Measurements from ENCODE around the gene OXA1L.
"Not testable (repeated sequence)": the region's sequence is repeated elsewhere in the genome, so short reads cannot be mapped to it uniquely, and the experiment has no call there.

The OXA1L gene

GRCh38 chr14:22770481-22771187 is 4.1 kb downstream of the OXA1L start:
- no peak for DNase-seq

DNA sequence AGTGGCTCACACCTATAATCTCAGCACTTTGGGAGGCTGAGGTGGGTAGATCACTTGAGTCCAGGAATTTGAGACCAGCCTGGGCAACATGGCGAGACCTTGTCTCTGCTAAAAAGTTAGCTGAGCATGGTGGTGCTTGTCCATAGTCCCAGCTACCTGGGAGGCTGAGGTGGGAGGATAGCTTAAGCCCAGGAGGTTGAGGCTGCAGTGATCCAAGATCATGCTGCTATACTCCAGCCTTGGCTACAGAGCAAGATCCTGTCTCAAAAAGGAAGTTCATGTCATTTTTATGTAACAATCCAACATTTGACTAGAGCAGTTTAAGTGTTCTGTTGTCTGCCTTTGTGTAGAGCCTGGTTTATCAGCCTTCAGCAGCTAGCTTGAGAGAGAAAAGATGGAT is 6.2 kb downstream of the OXA1L start:
- no peak for DNase-seq

DNA sequence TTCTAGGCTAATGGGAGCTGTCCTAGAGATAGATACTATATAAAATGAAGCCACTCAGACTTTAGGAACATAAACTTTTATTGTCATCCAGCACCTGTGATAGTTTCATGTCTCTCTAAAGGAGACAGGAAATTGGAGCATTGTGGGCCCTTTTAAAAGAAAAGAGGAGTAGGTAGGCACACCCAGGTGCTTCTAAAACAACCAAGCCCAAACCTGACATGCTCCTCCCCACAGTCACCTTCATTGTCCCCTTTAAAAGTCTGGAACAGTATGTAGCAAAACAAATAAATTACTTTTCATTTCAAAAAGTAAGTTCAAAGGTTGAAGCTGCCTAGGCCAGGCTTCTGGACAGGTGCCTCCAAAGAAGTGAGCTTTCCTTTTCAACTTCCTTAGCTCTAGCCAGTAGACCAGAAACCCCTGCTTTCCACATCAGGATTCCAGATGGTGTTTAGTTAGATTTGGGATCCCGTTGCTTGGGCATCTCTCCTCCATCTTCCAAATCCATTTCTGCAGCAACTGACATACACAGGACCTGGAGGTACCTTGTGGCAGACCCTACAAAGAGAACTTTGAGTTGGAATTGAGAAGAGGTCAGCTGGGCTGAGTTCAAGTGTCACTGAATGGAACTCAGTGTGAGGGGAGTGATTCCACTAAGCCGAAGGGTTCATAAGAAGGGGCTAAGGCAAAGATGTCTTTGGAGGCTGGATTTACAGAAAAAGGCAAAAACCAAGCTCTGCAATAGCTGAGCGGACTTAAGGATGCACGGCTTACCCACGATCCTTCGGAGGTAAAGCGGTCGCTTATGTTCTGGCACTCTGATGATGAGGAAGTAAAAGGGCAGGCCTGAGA is 6.9 kb downstream of the OXA1L start:
- no peak for DNase-seq

GRCh38 chr14:22774011-22774706 is 7.7 kb downstream of the OXA1L start:
- no peak for DNase-seq

DNA sequence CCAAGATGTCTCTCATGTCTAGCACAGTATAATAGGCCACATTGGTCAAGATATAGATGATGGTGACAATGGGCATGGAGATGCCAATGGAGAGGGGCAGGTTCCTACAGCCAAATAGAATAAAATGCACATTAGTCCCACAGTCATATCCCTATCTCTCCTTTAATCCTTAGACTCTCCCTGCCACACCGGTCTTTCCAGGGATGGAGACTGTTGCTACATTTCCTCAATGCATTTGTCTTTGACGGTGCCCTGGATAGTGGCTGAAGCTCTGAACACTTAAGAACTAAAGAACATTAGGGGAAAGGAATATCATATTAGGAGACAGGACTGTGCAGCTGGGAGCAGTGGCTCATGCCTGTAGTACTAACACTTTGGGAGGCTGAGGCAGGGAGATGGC is 9.7 kb downstream of the OXA1L start:
- DNase-seq: no peak

DNA sequence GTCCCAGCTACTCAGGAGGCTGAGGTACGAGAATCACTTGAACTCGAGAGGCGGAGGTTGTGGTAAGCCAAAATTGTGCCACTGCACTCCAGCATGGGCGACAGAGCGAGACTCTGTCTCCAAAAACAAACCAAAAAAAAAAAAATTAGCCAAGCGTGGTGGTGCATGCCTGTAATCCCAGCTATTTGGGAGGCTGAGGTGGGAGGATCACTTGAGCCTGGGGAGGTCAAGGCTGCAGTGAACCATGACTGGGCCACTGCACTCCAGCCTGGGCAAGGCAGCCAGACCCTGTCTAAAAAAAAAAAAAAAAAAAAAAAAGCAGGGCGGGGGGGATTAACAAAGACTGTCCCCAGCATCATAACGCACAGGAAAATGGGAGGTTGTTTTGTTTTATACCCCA is 10.4 kb downstream of the OXA1L start:
- not testable (repeated sequence) for DNase-seq

GRCh38 chr14:22778084-22778483 is 11.6 kb downstream of the OXA1L start:
- DNase-seq: no peak

GRCh38 chr14:22780105-22780679 is 13.7 kb downstream of the OXA1L start:
- no peak for DNase-seq

DNA sequence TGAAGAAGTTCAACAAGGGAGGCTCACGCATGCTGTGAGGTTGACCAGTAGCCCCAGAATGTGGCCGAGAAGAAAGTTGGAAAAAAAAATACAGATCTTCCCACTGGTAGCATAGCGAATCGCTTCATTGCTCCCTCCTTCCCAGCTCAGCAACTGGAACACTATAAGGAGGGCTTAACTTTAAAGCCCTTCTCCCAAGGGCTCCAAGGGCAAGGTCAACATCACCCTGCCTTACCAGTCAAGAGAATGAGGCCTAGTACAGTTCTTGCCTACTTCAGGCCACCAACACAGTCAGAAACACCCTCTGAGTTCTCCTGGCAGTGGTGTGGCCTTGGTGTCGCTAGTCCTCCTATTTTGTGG is 14.4 kb downstream of the OXA1L start:
- DNase-seq: no peak

DNA sequence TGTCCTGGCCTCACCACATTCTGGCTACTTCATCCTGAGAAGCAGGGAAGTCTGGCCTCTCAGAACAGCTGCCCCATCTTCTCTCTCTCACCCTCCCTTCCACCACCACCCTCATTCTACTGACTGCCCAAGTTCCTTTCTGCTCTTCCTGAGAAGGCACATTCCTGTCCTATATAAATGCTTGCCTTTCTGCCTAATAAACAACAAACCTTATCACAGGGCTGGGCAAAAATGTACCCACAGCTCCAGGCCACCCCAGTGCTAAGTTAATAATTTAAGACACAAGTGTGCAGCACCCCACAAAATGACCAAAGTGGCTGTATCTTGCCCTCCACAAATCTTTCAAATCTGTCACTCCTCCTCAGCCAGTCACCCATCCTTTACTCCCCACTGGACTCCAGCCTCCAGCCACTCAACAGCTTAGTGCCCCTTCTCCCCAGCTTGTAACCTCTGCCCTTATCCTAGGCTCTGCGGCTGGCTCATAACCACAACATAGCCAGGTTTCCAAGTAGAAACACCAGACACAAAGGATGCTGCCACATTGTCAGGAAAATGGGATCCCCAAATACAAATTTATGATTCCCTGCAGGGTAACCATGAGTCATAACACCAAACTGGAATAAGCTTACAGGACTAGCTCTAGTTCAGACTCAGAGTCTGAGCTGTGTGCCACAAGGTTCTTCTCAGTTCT is 15.0 kb downstream of the OXA1L start:
- DNase-seq: no peak

- DNase-seq: no peak
Measured at GRCh38 chr14:22786685-22787084, 20.2 kb downstream of the OXA1L start.

DNA sequence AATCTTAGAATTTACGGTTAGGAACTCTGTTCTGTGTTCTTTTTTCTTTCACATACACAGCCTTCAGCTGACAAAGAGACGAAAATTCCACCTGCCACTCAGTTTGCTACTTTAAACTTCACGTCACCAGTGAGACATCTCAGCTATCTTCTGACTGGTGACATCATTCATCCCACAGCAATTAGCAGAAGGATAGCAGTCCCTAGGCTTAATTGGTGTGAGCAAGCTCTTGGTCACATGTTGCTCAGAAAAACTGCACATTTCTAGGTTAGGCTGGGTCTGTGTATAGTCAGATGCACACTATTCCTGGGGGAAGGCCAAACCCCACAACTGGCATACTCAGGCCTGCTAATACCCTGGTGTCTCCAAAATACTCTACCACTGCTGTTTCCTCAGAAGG is 24.8 kb downstream of the OXA1L start:
- DNase-seq: no peak

- no peak for DNase-seq
Measured at GRCh38 chr14:22792158-22792557, 25.7 kb downstream of the OXA1L start.

GRCh38 chr14:22793550-22793949 is 27.1 kb downstream of the OXA1L start:
- DNase-seq: not testable (repeated sequence)

- DNase-seq: no peak
Measured at GRCh38 chr14:22793976-22794375, 27.5 kb downstream of the OXA1L start.

DNA sequence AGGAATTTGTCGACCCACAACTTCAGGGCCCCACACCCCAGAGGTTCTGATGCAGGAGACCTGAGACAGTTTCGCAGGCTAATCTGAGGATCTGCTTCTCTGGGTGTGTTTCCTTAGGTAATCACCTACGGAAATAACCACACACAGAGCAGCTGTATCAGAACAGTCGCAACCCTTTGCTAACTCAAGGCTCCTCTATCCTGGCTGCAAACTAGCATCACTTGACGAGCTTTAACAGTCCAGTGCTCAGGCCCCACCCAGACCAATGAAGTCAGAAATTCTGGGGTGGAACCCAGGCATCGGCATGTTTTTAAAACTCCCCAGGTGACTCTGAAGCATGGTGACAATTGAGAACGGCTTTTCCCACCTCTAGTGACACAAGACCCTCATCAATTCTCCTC is 28.1 kb downstream of the OXA1L start:
- no peak for DNase-seq

GRCh38 chr14:22796087-22796707 is 29.7 kb downstream of the OXA1L start:
- no peak for DNase-seq

- no peak for DNase-seq
Measured at GRCh38 chr14:22797017-22797917, 30.8 kb downstream of the OXA1L start.

- DNase-seq: no peak
Measured at GRCh38 chr14:22798528-22798927, 32.0 kb downstream of the OXA1L start.

- DNase-seq: no peak
Measured at GRCh38 chr14:22800346-22800745, 33.9 kb downstream of the OXA1L start.

DNA sequence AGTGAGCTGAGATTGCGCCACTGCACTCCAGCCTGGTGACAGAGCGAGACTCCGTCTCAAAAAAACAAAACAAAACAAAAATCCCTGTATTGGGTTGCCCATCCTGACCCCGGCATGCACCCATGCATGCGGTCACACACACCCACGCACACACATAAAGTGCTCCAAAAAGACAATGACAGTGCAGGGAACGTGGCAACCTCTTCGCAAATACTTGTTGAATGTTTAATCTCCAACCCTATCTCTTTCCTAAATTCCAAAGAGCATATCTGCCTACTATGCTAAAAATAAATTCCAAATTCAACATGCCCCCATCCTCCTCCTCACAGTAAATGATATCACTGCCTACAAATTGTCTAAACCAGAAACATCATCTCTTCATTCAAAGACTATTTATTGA is 35.2 kb downstream of the OXA1L start:
- no peak for DNase-seq

Data from NCI-H1930 (cell line).